Stomach (tissue), 9 donors: ENCODE measurements around the gene KIDINS220. TPM values are rescaled to one million over a fixed set of nuclear protein-coding genes. Genes with fewer than 3 reads are reported as not detected.

Experiments used
- DNase-seq, 2 donors: peaks; one replicate each; pipeline versions ENCODE4 v3.0.0 to v3.0.0-alpha.2; 2013 to 2019
- H3K27ac ChIP-seq, 5 donors: fragments of 200-600 bp in 4 of 5; sonication (generic) in 4 of 5; one replicate each; pipeline ENCODE4 v1.5.1; 2013 to 2019; ENCODE audit warnings: mild to moderate bottlenecking in 1 of 5, moderate library complexity in 1 of 5
- H3K27me3 ChIP-seq, 3 donors: fragments of 200-600 bp; sonication (generic); one replicate each; pipeline ENCODE4 v1.5.1; 2017 to 2019; ENCODE audit warnings: mixed run types in 1 of 3
- H3K36me3 ChIP-seq, 4 donors: fragments of 200-600 bp; sonication (generic); 1 replicate in 3 of 4; 2 replicates in 1 of 4; pipeline ENCODE4 v1.5.1; 2016 to 2019
- H3K4me1 ChIP-seq, 4 donors: fragments of 200-600 bp; sonication (generic); one replicate each; pipeline ENCODE4 v1.5.1; 2016 to 2019
- H3K4me3 ChIP-seq, 4 donors: fragments of 200-600 bp; sonication (generic) in 3 of 4; one replicate each; pipeline ENCODE4 v1.5.1; 2016 to 2019; ENCODE audit warnings: mild to moderate bottlenecking in 1 of 4
- H3K9me3 ChIP-seq, 4 donors: fragments of 200-600 bp; sonication (generic); one replicate each; pipeline ENCODE4 v1.5.1; 2016 to 2019
- CTCF ChIP-seq, 7 experiments: fragments of 450-650 bp in 4 of 7; fragments of 200-600 bp in 3 of 7; sonication (generic) in 3 of 7; IDR thresholded peaks; one replicate each; pipeline ENCODE4 v1.5.1; 2016 to 2019; ENCODE audit warnings: antibody characterized with exemption in 7 of 7, control low read depth in 2 of 7, mild to moderate bottlenecking in 1 of 7
- EP300 ChIP-seq: sonication (generic); formaldehyde crosslinking; IDR thresholded peaks from one replicate; pipeline ENCODE4 v1.6.1; 2017; ENCODE audit warnings: antibody characterized with exemption
- POLR2A ChIP-seq, 4 donors: fragments of 450-650 bp; IDR thresholded peaks; one replicate each; pipeline ENCODE4 v1.6.1; 2016; ENCODE audit warnings: antibody characterized with exemption in 4 of 4, control low read depth in 2 of 4, mild to moderate bottlenecking in 1 of 4, moderate library complexity in 1 of 4
- POLR2AphosphoS5 ChIP-seq, 3 donors: sonication (generic); formaldehyde crosslinking; IDR thresholded peaks; one replicate each; pipeline ENCODE4 v1.6.1; 2016; ENCODE audit warnings: antibody characterized with exemption in 3 of 3
- WGBS, 5 donors: extraction: QIAGEN DNeasy Blood & Tissue Kit in 3 of 5; methylation state at CpG; one replicate each; pipeline versions ENCODE4 v1.1.5 to v1.1.7; 2013 to 2018; 5-methylcytosine and 5-hydroxymethylcytosine counted together
- intact Hi-C: fragments of 100-400 bp; cut with DNase I; formaldehyde crosslinking; loops from one replicate; pipeline ENCODE4 v1.15.1; 2023; ENCODE audit warnings: low total_unique reads
- polyA plus RNA-seq, 3 donors: library from polyadenylated mRNA; stranded (reverse); fragments of 200-250 nt; gene quantifications; one replicate each; pipeline ENCODE4 v1.2.3, GENCODE V29; 2013
- total RNA-seq, 5 donors: library from RNA; depleted of rRNA; stranded (reverse); fragments of >200 nt; gene quantifications; one replicate each; pipeline versions ENCODE4 v1.1.0 to v1.2.3, GENCODE V29; 2014 to 2016
- donor health status: healthy with polysubstance abuse.
- donor health status: Bipolar disorder and iron deficiency.
- donor health status: healthy.

Gene KIDINS220
- total and polyA plus RNA-seq, 8 donors, result 3.8 to 160 (median 56.0) TPM

- WGBS, 5 donors, result 1 to 2% (median 2%) methylated on average over 30 of the region's 30 CpGs
- peak; percentile 45 to 72 for DNase-seq
- Histone ChIP-seq H3K4me3 (peak overlapping the region; percentile 74 to 82 (median 80)), H3K36me3 (no peaks in the 10 kb centered on the region), H3K9me3 (no peaks in the 10 kb centered on the region), H3K27me3 (peaks cover 0 to 10% (median 0%) of the 10 kb centered on the region in 3 donors), H3K27ac (peak overlapping the region; percentile 64 to 99 (median 95)), H3K4me1 (peaks cover 32 to 56% (median 48%) of the 10 kb centered on the region in 4 donors)
- intact Hi-C loops, result no loop called here
- no peak for TF ChIP-seq POLR2A (IDR thresholded peaks at IDR 0.05)
- TF ChIP-seq EP300, result no peak
- no peak for TF ChIP-seq CTCF (IDR thresholded peaks at IDR 0.05)
- TF ChIP-seq POLR2AphosphoS5 (IDR thresholded peaks at IDR 0.05), result peak in 2 of 3 donors; percentile 4 to 26
These were observed 154.4 kb downstream of the KIDINS220 start for GRCh38 chr2:8682719-8683667.

GRCh38 chr2:8681786-8682692, 155.4 kb downstream of the KIDINS220 start, which contains the start of gene ID2:
ID2 (plus strand) TSS chr2:8682056; CDS start chr2:8682166, 110 bp downstream.
- DNase-seq, result peak; percentile 99 to 100
- peaks cover 0 to 12% (median 0%) of the 10 kb centered on the region in 3 donors for H3K27me3 ChIP-seq
- H3K4me1 ChIP-seq, result peaks cover 42 to 65% (median 57%) of the 10 kb centered on the region in 4 donors
- peak within 1 kb of the TSS; percentile 74 to 82 (median 80) for H3K4me3 ChIP-seq
- 0 to 1% (median 1%) methylated on average over 20 to 67 of the region's 70 CpGs for WGBS, 5 donors
- peak within 1 kb of the TSS; percentile 95 to 99 (median 98) for H3K27ac ChIP-seq
- H3K36me3 ChIP-seq, result no peaks in the 10 kb centered on the region
- peak; percentile 93 to 100 (median 99) for TF ChIP-seq POLR2AphosphoS5 (IDR thresholded peaks at IDR 0.05)
- TF ChIP-seq EP300, result no peak
- TF ChIP-seq POLR2A (IDR thresholded peaks at IDR 0.05), result peak in 2 of 4 donors; percentile 96 to 97
- TF ChIP-seq CTCF (IDR thresholded peaks at IDR 0.05), result no peak
- H3K9me3 ChIP-seq, result no peaks in the 10 kb centered on the region
- intact Hi-C loops, result no loop called here

- H3K36me3 ChIP-seq, result no peaks in the 10 kb centered on the region
- peaks cover 0 to 22% (median 4%) of the 10 kb centered on the region in 3 donors for H3K27me3 ChIP-seq
- peak overlapping the region; percentile 74 to 82 (median 80) for H3K4me3 ChIP-seq
- peak in 2 of 3 donors; percentile 88 for TF ChIP-seq POLR2AphosphoS5 (IDR thresholded peaks at IDR 0.05)
- TF ChIP-seq EP300, result no peak
- intact Hi-C loops, result no loop called here
- no peaks in the 10 kb centered on the region for H3K9me3 ChIP-seq
- H3K4me1 ChIP-seq, result peaks cover 47 to 74% (median 67%) of the 10 kb centered on the region in 4 donors
- peak; percentile 73 to 86 for DNase-seq
- WGBS, 5 donors, result 1% methylated on average over 29 to 30 of the region's 30 CpGs
- H3K27ac ChIP-seq, result peak overlapping the region; percentile 95 to 99 (median 98)
These were observed 156.3 kb downstream of the KIDINS220 start for GRCh38 chr2:8680822-8681760.
